SU-DHL-6 (cell line): ENCODE results near the gene AEBP1.

Experiments used
- H2AFZ ChIP-seq: fragments of 200-600 bp; sonication (generic); 2 replicates; pipeline ENCODE4 v1.6.1; 2014; ENCODE audit warnings: low read depth, mild to moderate bottlenecking, moderate library complexity, mixed read lengths, antibody characterized with exemption, low read length; ENCODE audit not compliant: severe bottlenecking
- H3F3A ChIP-seq: fragments of 200-600 bp; shearing (Covaris generic); 2 replicates; pipeline ENCODE4 v1.6.0; 2016; ENCODE audit warnings: antibody characterized with exemption, mild to moderate bottlenecking; ENCODE audit not compliant: insufficient read depth
- H3K27ac ChIP-seq: fragments of 200-600 bp; sonication (generic); 2 replicates; pipeline ENCODE4 v1.5.1; 2016; ENCODE audit warnings: low read depth, mild to moderate bottlenecking, low read length, moderate library complexity, mixed read lengths
- H3K27me3 ChIP-seq: fragments of 200-600 bp; sonication (generic), shearing (Covaris generic); 2 replicates; pipeline ENCODE4 v1.6.0; 2014; ENCODE audit warnings: mild to moderate bottlenecking, low read length
- H3K36me3 ChIP-seq: fragments of 200-600 bp; sonication (generic); 2 replicates; pipeline ENCODE4 v1.6.1; 2014; ENCODE audit warnings: mild to moderate bottlenecking, low read length, mixed read lengths
- H3K4me2 ChIP-seq: fragments of 300-600, 200-600 bp; shearing (Covaris generic), sonication (generic); 2 replicates; pipeline ENCODE4 v1.6.0; 2014; ENCODE audit warnings: low read length, low read depth, mild to moderate bottlenecking; ENCODE audit not compliant: poor library complexity, severe bottlenecking
- H3K4me3 ChIP-seq: fragments of 200-600 bp; sonication (generic); 2 replicates; pipeline ENCODE4 v1.5.1; 2014; ENCODE audit warnings: antibody characterized with exemption, low read length, mild to moderate bottlenecking, mixed read lengths; ENCODE audit not compliant: insufficient read depth, poor library complexity, severe bottlenecking
- H3K79me2 ChIP-seq: fragments of 200-600 bp; sonication (generic); 2 replicates; pipeline ENCODE4 v1.6.1; 2014; ENCODE audit warnings: mild to moderate bottlenecking, low read length, moderate library complexity; ENCODE audit not compliant: insufficient read depth
- H3K9ac ChIP-seq: fragments of 200-600 bp; sonication (generic); 2 replicates; pipeline ENCODE4 v1.7.0; 2014; ENCODE audit warnings: mild to moderate bottlenecking, low read length
- H3K9me2 ChIP-seq: fragments of 200-600 bp; sonication (generic); replicated peaks from 2 replicates; pipeline ENCODE4 v1.6.1; 2014; ENCODE audit warnings: low read length; ENCODE audit not compliant: insufficient read depth
- H3K9me3 ChIP-seq: fragments of 200-600 bp; sonication (generic); 2 replicates; pipeline ENCODE4 v1.6.1; 2014; ENCODE audit warnings: low read length, mixed read lengths; ENCODE audit not compliant: insufficient read depth
- H4K20me1 ChIP-seq: fragments of 200-600 bp; sonication (generic); 2 replicates; pipeline ENCODE4 v1.6.1; 2014; ENCODE audit warnings: low read depth, mild to moderate bottlenecking, antibody characterized with exemption, low read length, moderate library complexity, mixed read lengths
- CTCF ChIP-seq: fragments of 200-600 bp; sonication (generic); IDR thresholded peaks from one replicate; pipeline ENCODE4 v1.5.1; 2017; ENCODE audit warnings: antibody characterized with exemption, mild to moderate bottlenecking, low read length, moderate library complexity; ENCODE audit not compliant: insufficient read depth, poor library complexity, severe bottlenecking
- EZH2phosphoT487 ChIP-seq: fragments of 200-600 bp; sonication (generic), shearing (Covaris generic); conservative IDR thresholded peaks from 2 replicates; pipeline ENCODE4 v1.6.1; 2018; ENCODE audit warnings: mild to moderate bottlenecking, antibody characterized with exemption, low read length, moderate library complexity, mixed read lengths

Gene AEBP1

GRCh38 chr7:44131173-44132029 lies 27.3 kb downstream of the AEBP1 start:
- no peak overlapping the region for H3K4me2 ChIP-seq

DNA sequence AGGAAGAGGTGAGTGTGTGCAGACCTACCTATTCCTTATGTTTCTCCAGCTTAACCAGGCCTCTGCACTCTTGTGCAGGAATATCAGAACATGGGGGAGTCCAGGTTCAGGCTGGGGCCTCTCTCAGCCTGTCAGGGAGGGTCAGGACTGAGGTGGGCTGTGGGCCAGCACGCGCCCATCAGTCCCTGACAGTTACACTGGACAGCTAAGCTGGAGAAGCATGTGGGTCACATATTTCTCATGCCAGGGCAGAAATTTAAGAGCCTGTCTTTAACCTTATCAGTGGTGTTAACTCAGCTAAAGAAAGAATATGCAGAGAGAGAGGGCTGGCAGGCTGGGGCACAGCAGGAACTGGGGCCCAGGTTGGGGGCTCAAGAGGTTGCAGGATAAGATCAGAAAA lies 27.9 kb downstream of the AEBP1 start:
- H3K27ac ChIP-seq: no peak overlapping the region
- no peak overlapping the region for H3K4me3 ChIP-seq
- no peaks in the 10 kb centered on the region for H3K27me3 ChIP-seq
- H3K9me3 ChIP-seq: no peaks in the 10 kb centered on the region
- no peak overlapping the region for H3K9ac ChIP-seq
- H3F3A ChIP-seq: no peaks in the 10 kb centered on the region
- H3K9me2 ChIP-seq: no peaks in the 10 kb centered on the region
- H4K20me1 ChIP-seq: no peaks in the 10 kb centered on the region
- H2AFZ ChIP-seq: no peak overlapping the region
- H3K79me2 ChIP-seq: no peaks in the 10 kb centered on the region
- H3K4me2 ChIP-seq: no peak overlapping the region
- H3K36me3 ChIP-seq: no peaks in the 10 kb centered on the region
- TF ChIP-seq CTCF (no peak), EZH2phosphoT487 (no peak)

More at GRCh38 chr7:44131173-44132029, 27.3 kb downstream of the AEBP1 start:
- no peaks in the 10 kb centered on the region for H3K27me3 ChIP-seq
- no peak overlapping the region for H3K9ac ChIP-seq
- no peaks in the 10 kb centered on the region for H3K9me2 ChIP-seq
- no peak overlapping the region for H2AFZ ChIP-seq
- TF ChIP-seq CTCF (no peak), EZH2phosphoT487 (no peak)
- no peak overlapping the region for H3K4me3 ChIP-seq
- no peaks in the 10 kb centered on the region for H3K36me3 ChIP-seq
- H3F3A ChIP-seq: no peaks in the 10 kb centered on the region
- H3K79me2 ChIP-seq: no peaks in the 10 kb centered on the region
- no peak overlapping the region for H3K27ac ChIP-seq
- H3K9me3 ChIP-seq: no peaks in the 10 kb centered on the region
- H4K20me1 ChIP-seq: no peaks in the 10 kb centered on the region

- Histone ChIP-seq H3K4me3 (no peak overlapping the region), H3K79me2 (no peaks in the 10 kb centered on the region), H3K27ac (no peak overlapping the region), H2AFZ (no peak overlapping the region), H3K4me2 (no peak overlapping the region), H3K27me3 (no peaks in the 10 kb centered on the region), H4K20me1 (no peaks in the 10 kb centered on the region), H3K9ac (no peak overlapping the region), H3F3A (no peaks in the 10 kb centered on the region), H3K9me2 (no peaks in the 10 kb centered on the region), H3K36me3 (no peaks in the 10 kb centered on the region), H3K9me3 (no peaks in the 10 kb centered on the region)
- no peak for TF ChIP-seq EZH2phosphoT487
- no peak for TF ChIP-seq CTCF
These were observed 29.1 kb downstream of the AEBP1 start for GRCh38 chr7:44133295-44133694.
